Colonic mucosa (tissue), 4 donors: Measurements from ENCODE around the gene GALNT16. TPM values are rescaled to one million over a fixed set of nuclear protein-coding genes. Genes with fewer than 3 reads are reported as not detected.

Experiments
- DNase-seq: peaks from one replicate; pipeline ENCODE4 v3.0.0-alpha.2; 2020
- H3K27ac ChIP-seq: fragments of 200-600 bp; one replicate; pipeline ENCODE4 v1.8.0; 2021
- H3K27me3 ChIP-seq: fragments of 200-600 bp; one replicate; pipeline ENCODE4 v1.8.0; 2021
- H3K36me3 ChIP-seq: fragments of 200-600 bp; one replicate; pipeline ENCODE4 v1.8.0; 2021
- H3K4me1 ChIP-seq: fragments of 200-600 bp; one replicate; pipeline ENCODE4 v1.8.0; 2021; ENCODE audit warnings: mild to moderate bottlenecking
- H3K4me3 ChIP-seq: fragments of 200-600 bp; one replicate; pipeline ENCODE4 v1.8.0; 2021
- H3K9ac ChIP-seq, 2 donors: one replicate each; pipeline ENCODE4 v1.7.0; 2013; ENCODE audit warnings: control low read depth in 2 of 2, low read depth in 2 of 2, low read length in 2 of 2
- H3K9me3 ChIP-seq: fragments of 200-600 bp; one replicate; pipeline ENCODE4 v1.8.0; 2021
- CTCF ChIP-seq: fragments of 200-600 bp; IDR thresholded peaks from one replicate; pipeline ENCODE4 v1.8.0; 2022; ENCODE audit warnings: antibody characterized with exemption, mild to moderate bottlenecking
- intact Hi-C: fragments of 100-400 bp; cut with DNase I; formaldehyde crosslinking; loops from one replicate; pipeline ENCODE4 v1.14.1; 2022
- total RNA-seq, 2 donors: library from RNA; stranded (reverse); fragmentation: NEBNext Ultra II Directional in 1 of 2; extraction: Animal tissue kit (Norgen Biotek cat#: 25700) in 1 of 2; gene quantifications; one replicate each; pipeline ENCODE4 v1.2.1, GENCODE V29; 2021
- donor health status: healthy.
- donor health status: DM: no; HTN: no; CAD: no.
- donor health status: DM: no; HTN: no; CAD: no.

GALNT16 gene
- total RNA-seq, 2 donors from 2014 or later, result 0.22 to 1.6 TPM

GRCh38 chr14:69231486-69231885 lies 28.5 kb upstream of the GALNT16 start:
- intact Hi-C loops, result loop anchor here (10.0 kb wide), 1 partner anchor 87 kb away; no protein-coding TSS in a partner anchor
- H3K27ac ChIP-seq, result no peak overlapping the region
- H3K4me1 ChIP-seq, result no peaks in the 10 kb centered on the region
- no peak for TF ChIP-seq CTCF
- H3K4me3 ChIP-seq, result no peak overlapping the region
- H3K27me3 ChIP-seq, result no peaks in the 10 kb centered on the region
- DNase-seq, result no peak
- H3K36me3 ChIP-seq, result no peaks in the 10 kb centered on the region
- H3K9ac ChIP-seq, result no peak overlapping the region
- no peaks in the 10 kb centered on the region for H3K9me3 ChIP-seq

- Histone ChIP-seq H3K27ac (no peak overlapping the region), H3K27me3 (no peaks in the 10 kb centered on the region), H3K9me3 (no peaks in the 10 kb centered on the region), H3K4me1 (no peaks in the 10 kb centered on the region), H3K36me3 (no peaks in the 10 kb centered on the region), H3K4me3 (no peak overlapping the region), H3K9ac (no peak overlapping the region)
- no peak for DNase-seq
- intact Hi-C loops, result loop anchor here (10.0 kb wide), 1 partner anchor 88 kb away; no protein-coding TSS in a partner anchor
- no peak for TF ChIP-seq CTCF
Observed at GRCh38 chr14:69232388-69232787, 27.6 kb upstream of the GALNT16 start.

GRCh38 chr14:69234106-69234505 lies 25.9 kb upstream of the GALNT16 start:
- H3K4me3 ChIP-seq, result no peak overlapping the region
- DNase-seq, result no peak
- no peaks in the 10 kb centered on the region for H3K27me3 ChIP-seq
- TF ChIP-seq CTCF, result no peak
- H3K9me3 ChIP-seq, result no peaks in the 10 kb centered on the region
- H3K27ac ChIP-seq, result no peak overlapping the region
- H3K36me3 ChIP-seq, result peaks cover 8% of the 10 kb centered on the region
- H3K9ac ChIP-seq, result no peak overlapping the region
- no peaks in the 10 kb centered on the region for H3K4me1 ChIP-seq
- intact Hi-C loops, result loop anchor here (10.0 kb wide), 1 partner anchor 89 kb away; no protein-coding TSS in a partner anchor

- no peaks in the 10 kb centered on the region for H3K27me3 ChIP-seq
- intact Hi-C loops, result loop anchor here (10.0 kb wide), 1 partner anchor 91 kb away; no protein-coding TSS in a partner anchor
- H3K27ac ChIP-seq, result no peak overlapping the region
- no peak for TF ChIP-seq CTCF
- H3K9me3 ChIP-seq, result no peaks in the 10 kb centered on the region
- no peak overlapping the region for H3K4me3 ChIP-seq
- peaks cover 8% of the 10 kb centered on the region for H3K36me3 ChIP-seq
- H3K9ac ChIP-seq, result no peak overlapping the region
- H3K4me1 ChIP-seq, result no peaks in the 10 kb centered on the region
- no peak for DNase-seq
Observed at GRCh38 chr14:69235708-69236107, 24.2 kb upstream of the GALNT16 start.

GRCh38 chr14:69237142-69237541 lies 22.8 kb upstream of the GALNT16 start:
- peaks cover 8% of the 10 kb centered on the region for H3K36me3 ChIP-seq
- H3K4me1 ChIP-seq, result no peaks in the 10 kb centered on the region
- no peak for DNase-seq
- intact Hi-C loops, result loop anchor here (10.0 kb wide), 1 partner anchor 92 kb away; no protein-coding TSS in a partner anchor
- H3K27ac ChIP-seq, result no peak overlapping the region
- no peak overlapping the region for H3K4me3 ChIP-seq
- no peaks in the 10 kb centered on the region for H3K27me3 ChIP-seq
- H3K9ac ChIP-seq, result no peak overlapping the region
- no peaks in the 10 kb centered on the region for H3K9me3 ChIP-seq
- no peak for TF ChIP-seq CTCF
